Measurements from ENCODE around the gene TM7SF2.

DNA sequence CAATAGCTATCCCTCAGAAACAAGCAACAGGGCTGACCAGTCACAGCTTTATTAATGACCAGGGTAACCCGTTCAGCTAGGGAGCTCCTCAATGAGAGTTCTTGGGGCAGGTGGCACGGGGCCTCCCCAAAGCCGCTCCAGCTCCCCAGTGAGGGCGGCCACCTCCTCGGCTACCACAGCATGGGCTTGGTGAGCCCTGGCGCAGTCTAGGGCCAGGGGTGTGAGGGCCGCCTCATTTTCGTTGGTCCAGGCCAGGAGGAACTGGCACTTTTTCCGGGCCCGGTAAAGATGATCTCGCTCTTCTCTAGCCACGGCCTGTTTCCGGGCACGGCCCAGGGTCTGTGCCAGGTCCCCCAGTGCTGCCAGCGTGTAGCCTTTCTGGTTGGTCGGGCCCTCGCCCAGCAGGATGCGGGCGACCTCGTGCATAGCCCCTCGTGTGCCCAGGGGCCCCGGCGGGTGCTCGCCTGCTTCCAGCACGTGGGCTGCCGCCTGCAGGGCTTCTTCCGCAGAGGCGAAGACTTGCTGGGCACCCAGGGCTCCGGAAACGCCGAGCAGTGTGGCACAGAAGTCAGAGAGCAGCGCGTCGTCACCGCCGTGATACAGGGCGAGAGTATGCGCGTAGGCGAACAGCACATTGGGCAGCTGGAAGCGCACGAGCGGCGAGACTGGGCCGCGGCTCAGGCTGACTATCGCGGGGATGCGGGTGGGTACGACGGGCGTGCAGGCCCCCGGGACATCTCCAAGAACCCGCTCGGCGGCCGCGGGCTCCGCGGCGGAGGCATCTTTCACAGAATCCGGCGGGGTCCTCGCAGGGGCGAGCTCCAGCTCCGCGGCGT lies 4.9 kb downstream of the TM7SF2 start:
- TF ChIP-seq POLR2A (IDR thresholded peaks at IDR 0.05), result no peak
- TF ChIP-seq EP300 (IDR thresholded peaks at IDR 0.05), result no peak
- TF ChIP-seq POLR2AphosphoS5 (IDR thresholded peaks at IDR 0.05), result no peak

All from upper lobe of left lung (tissue), 4 donors.